ENCODE measurements around the gene CNPY2.

CNPY2 gene

DNA sequence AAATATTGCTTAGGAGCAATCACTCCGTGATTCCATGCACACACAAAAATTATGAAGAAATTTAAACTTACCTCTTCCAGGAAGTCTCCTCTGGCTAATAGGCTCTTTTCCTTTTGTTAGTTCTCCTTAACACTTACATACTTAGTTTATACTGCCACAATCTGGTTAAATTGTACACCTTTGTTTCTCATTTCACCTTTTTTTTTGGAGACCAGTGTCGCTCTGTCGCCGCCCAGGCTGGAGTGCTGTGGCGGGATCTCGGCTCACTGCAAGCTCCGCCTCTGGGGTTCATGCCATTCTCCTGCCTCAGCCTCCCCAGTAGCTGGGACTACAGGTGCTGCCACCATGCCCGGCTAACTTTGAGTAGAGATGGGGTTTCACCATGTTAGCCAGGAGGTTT is 55.4 kb downstream of the CNPY2 start:
- TF ChIP-seq EZH2phosphoT487 (IDR thresholded peaks at IDR 0.05; ENCODE audit: borderline replicate concordance), result no peak
- TF ChIP-seq, protein P1, sequence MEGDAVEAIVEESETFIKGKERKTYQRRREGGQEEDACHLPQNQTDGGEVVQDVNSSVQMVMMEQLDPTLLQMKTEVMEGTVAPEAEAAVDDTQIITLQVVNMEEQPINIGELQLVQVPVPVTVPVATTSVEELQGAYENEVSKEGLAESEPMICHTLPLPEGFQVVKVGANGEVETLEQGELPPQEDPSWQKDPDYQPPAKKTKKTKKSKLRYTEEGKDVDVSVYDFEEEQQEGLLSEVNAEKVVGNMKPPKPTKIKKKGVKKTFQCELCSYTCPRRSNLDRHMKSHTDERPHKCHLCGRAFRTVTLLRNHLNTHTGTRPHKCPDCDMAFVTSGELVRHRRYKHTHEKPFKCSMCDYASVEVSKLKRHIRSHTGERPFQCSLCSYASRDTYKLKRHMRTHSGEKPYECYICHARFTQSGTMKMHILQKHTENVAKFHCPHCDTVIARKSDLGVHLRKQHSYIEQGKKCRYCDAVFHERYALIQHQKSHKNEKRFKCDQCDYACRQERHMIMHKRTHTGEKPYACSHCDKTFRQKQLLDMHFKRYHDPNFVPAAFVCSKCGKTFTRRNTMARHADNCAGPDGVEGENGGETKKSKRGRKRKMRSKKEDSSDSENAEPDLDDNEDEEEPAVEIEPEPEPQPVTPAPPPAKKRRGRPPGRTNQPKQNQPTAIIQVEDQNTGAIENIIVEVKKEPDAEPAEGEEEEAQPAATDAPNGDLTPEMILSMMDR (conservative IDR thresholded peaks at IDR 0.05; ENCODE audit: low read length), result no peak
- H3K79me2 ChIP-seq (ENCODE audit: insufficient read depth, low read length), result peaks cover 27% of the 10 kb centered on the region
- H3K36me3 ChIP-seq (ENCODE audit: insufficient read depth, low read length), result no peaks in the 10 kb centered on the region
- no peak overlapping the region for H3K9ac ChIP-seq (ENCODE audit: low read depth, low read length, poor library complexity, severe bottlenecking)
- H4K20me1 ChIP-seq (ENCODE audit: insufficient read depth, low read length, poor library complexity, severe bottlenecking), result peaks cover 21% of the 10 kb centered on the region
- no peaks in the 10 kb centered on the region for H3K9me2 ChIP-seq (replicated peaks; ENCODE audit: low read depth, low read length)
- no peaks in the 10 kb centered on the region for H3K27me3 ChIP-seq (ENCODE audit: insufficient read depth, low read length, poor library complexity, severe bottlenecking)
- peaks cover 24% of the 10 kb centered on the region for H3K4me1 ChIP-seq (ENCODE audit: insufficient read depth, low read length, poor library complexity, severe bottlenecking)
- H3K4me3 ChIP-seq (ENCODE audit: low read length, poor library complexity, severe bottlenecking), result no peak overlapping the region
- no peaks in the 10 kb centered on the region for H3F3A ChIP-seq (ENCODE audit: low read depth)
- H2AFZ ChIP-seq (ENCODE audit: low read length), result no peak overlapping the region
- H3K4me2 ChIP-seq (ENCODE audit: low read depth, low read length, poor library complexity, severe bottlenecking), result no peak overlapping the region
- H3K9me3 ChIP-seq (ENCODE audit: insufficient read depth, low read depth, low read length), result no peaks in the 10 kb centered on the region
